Measurements from ENCODE around the gene WIF1.

Gene WIF1

DNA sequence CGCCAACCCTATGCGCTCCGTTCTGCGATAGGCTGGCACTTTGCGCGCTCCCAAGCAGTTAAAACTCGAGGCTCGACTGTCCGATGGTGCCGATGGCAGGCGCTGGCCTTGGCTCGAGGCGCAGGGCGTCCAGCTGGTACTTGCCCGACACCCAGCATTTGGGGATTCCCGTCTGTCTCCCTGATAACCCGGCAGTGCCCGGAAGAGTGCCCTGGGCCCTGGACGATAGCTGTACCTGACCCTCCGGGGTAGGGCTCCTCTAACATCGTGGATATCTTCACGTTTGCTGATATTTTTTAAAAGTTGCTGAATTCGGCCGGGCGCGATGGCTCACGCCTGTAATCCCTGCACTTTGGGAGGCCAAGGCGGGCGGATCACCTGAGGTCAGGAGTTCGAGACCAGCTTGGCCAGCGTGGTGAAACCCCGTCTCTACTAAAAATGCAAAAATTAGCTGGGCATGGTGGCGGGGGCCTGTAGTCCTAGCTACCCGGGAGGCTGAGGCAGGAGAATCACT lies 908 bp upstream of the WIF1 start:
- DNase-seq (ENCODE audit: low spot score): no peak

- no peak for DNase-seq (ENCODE audit: low spot score)
These were observed 2.0 kb downstream of the WIF1 start for GRCh38 chr12:65119063-65119462.

DNA sequence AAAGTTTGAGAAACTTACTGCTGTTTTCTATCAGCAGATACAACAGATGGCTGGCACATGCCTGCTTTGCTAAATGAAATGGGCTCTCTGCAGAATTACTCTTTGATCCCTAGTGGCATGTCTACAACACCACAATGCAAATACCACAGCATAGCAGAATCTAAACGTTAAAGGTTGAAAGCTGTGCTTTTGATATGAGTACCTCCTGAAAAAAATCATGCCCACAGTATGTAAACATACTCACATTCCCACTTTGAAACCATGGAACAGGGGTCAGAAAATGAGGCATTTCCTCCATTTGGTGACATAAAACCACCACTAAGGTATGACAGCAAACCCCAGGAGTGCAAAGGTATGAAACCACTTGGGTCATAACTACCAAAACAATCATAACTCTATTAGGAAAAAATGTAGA lies 7.5 kb downstream of the WIF1 start:
- no peak for DNase-seq (ENCODE audit: low spot score)

DNA sequence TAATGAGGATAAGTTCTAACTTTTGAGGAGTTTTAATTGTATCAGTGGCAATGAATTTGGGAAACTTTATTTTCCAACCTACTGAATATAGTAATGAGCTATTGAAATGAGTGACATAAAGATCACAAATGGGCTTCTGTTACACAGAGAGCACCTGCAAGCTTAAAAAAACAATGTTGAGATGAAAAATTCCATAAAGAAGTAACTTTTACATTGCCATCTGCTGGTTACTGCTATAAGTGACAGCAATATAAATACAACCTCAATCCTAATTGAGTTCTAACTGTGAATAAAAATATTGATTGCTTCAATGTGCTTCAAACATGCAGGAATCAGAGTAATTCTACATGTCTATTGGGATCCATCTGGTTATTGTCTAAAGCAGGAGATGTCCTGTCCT lies 14.2 kb downstream of the WIF1 start:
- DNase-seq (ENCODE audit: low spot score): no peak

DNA sequence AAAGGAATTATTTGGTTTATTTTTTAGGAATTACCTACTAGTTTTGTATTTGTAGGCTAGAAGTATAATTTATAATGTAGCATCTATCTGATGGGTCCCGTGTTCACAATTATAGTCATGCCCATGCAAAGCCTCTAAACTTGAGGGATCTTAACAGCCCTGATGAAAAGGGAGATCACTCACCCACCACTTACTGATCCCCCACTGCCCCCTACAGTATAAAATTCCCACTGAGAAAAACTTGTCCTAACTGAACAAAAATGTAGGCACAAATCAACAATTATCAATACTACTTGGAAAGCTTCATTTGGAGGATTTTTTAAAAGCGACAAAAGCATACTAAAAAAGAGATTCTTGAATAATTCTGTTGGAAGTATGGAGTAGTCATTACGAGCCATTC lies 21.0 kb downstream of the WIF1 start:
- no peak for DNase-seq (ENCODE audit: low spot score)

- no peak for DNase-seq (ENCODE audit: low spot score)
These were observed 21.9 kb downstream of the WIF1 start for GRCh38 chr12:65099182-65099581.

DNA sequence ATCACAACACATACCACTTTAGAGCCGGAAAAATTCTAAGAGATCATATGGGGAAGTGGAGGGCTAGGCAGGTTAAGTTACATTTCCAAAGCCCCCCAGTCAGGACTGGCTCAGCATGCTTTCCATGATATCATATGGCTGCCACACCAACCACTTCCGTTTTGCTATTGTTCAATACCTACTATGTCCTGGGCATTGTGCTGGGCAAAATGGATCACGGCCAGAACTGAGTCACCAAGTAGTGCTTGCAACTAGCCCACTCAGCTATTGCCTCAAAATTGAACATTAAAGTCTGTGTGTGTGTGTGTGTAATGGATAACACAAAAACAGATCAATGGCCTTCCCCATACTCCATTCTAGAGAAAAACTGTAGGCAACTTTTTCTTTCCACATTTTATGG lies 22.7 kb downstream of the WIF1 start:
- no peak for DNase-seq (ENCODE audit: low spot score)

- no peak for DNase-seq (ENCODE audit: low spot score)
These were observed 26.4 kb downstream of the WIF1 start for GRCh38 chr12:65094722-65095121.

GRCh38 chr12:65093606-65094005 lies 27.5 kb downstream of the WIF1 start:
- DNase-seq (ENCODE audit: low spot score): no peak

DNA sequence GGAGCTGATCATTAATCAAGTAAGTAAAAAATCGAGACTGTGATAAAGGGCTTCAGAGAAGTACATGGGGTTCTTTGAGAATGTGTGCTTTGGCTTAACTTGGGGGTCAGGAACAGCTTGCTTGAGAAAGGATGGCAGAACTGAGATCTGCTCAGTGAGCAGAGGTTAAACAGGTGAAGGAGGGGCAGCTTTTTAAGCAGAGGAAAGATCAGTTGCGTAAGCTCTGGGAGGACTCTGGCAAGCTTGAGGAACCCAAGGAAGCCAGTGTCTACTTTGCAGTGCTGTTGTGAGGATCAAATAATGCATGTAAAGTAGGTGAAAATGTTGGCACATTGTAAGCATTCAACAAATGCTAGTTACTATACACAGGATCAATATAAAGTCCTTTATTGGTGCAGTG lies 30.6 kb downstream of the WIF1 start:
- DNase-seq (ENCODE audit: low spot score): no peak

DNA sequence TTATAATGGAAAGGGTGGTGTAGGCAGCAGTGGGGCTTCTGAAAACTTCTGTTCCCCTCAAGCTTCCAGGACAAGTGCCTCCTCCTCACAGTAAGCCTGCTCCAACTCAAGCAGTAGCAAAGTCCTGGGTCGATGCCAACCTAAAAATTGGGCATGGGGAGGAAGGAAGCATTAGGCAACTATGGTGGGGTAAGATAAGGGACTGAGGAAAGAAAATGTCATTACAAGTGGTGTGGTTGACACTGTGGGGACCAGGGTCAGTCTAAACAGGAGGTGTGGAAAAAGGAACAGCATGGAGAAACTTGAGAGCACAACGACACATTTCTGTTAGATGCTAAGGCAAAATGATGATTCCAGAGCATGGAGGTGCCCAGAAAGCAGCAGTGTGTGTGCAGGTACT lies 34.9 kb downstream of the WIF1 start:
- no peak for DNase-seq (ENCODE audit: low spot score)

- DNase-seq (ENCODE audit: low spot score): no peak
These were observed 36.5 kb downstream of the WIF1 start for GRCh38 chr12:65084579-65084978.

- DNase-seq (ENCODE audit: low spot score): no peak
These were observed 37.5 kb downstream of the WIF1 start for GRCh38 chr12:65083581-65083980.

- DNase-seq (ENCODE audit: low spot score): no peak
These were observed 38.7 kb downstream of the WIF1 start for GRCh38 chr12:65082406-65082805.

DNA sequence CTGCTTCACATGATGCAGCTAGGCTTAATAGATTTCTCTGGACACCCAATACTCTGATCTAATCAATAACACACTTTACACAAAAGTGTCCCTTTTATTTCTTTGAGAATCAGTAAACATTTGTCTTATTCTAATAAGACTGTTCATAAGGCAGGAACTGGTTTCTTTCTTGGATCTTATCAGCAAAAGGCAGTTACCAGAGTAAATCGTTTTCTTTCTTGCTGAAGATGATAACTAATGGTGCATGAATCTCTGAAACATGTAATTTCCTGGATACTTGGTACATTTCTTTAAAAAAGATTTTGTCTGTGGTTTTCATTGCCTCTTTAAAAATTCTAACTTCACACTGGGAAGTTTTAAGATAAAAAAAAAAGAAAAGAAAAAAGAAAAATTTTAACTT lies 39.6 kb downstream of the WIF1 start:
- no peak for DNase-seq (ENCODE audit: low spot score)

DNA sequence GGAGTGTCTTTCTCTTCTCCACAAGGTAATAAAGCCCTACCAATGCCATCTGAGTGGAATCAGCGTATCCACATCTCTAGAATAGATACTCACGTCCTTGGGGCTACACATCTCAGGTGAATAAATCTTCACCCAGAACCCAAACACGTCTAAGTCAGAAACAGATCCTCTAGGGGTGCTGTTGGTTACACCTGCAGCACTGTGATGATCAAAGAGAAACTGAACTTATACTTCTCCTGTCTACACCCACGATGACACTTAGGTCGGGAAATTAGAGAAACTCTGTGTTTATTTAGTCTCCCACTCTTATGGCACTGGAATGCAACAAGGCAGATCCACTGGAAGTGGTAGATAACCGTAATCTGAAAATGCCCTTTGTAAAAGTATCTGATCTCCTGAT lies 46.2 kb downstream of the WIF1 start:
- DNase-seq (ENCODE audit: low spot score): no peak

GRCh38 chr12:65069336-65069735 lies 51.8 kb downstream of the WIF1 start:
- no peak for DNase-seq (ENCODE audit: low spot score)

DNA sequence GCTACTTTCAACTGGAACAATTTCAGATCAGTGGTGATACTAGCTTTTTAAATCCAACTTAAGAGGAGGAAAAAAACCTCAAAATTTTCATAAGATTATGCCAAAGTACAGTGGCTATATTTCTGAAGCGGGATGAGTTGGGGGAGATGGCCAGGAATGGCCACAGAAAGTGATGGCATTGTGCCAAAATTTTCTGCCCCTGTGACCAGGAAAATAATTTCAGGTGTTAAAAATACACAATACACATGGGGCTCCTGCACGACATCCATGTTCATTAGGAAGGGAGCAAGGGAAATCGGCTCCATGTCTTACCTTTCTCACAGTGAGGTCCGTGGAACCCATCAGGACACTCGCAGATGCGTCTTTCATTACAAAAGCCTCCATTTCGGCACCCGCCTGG lies 53.7 kb downstream of the WIF1 start:
- DNase-seq (ENCODE audit: low spot score): no peak

GRCh38 chr12:65055859-65056258 lies 65.2 kb downstream of the WIF1 start:
- DNase-seq (ENCODE audit: low spot score): no peak

DNA sequence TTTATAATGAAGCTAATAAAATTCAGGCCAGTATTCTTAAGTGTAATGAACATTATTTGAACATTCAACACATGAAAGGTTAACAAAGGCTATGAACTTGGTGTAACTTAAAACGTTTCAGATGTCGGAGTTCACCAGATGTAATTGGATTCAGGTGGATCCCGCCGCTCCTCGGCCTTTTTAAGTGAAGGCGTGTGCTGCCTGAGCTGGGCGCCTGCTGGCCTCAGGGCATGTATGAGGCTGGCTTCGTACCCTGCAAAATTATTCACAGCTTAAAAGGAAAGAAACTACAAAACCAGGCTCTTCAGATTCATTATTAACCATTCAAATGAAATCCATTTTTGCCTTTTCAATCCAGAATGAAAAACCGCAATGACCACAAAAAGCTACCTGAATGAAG lies 69.9 kb downstream of the WIF1 start:
- no peak for DNase-seq (ENCODE audit: low spot score)

GRCh38 chr12:65045269-65045668 lies 75.8 kb downstream of the WIF1 start:
- no peak for DNase-seq (ENCODE audit: low spot score)

- DNase-seq (ENCODE audit: low spot score): no peak
These were observed 81.8 kb downstream of the WIF1 start for GRCh38 chr12:65039301-65039700.

GRCh38 chr12:65025136-65025535 lies 96.0 kb downstream of the WIF1 start:
- DNase-seq (ENCODE audit: low spot score): no peak

DNA sequence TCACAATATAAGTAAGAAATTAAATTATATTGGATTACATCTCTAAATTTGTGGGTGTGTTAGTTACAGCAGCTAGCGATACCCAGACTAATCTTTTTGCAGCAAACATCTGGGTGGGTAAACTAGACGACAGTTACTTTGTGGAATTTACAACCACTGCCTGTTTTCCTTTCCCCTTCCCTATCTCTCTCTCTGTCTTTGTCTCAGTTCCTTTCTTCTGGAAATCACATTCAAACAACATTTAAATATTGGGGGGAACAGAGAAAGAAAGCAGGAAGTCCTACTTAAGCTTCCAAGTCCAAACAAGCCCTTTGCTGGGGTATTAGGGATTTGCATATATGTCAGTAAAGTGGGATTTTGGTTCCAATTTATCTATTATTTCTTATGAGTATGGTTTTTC lies 97.6 kb downstream of the WIF1 start:
- DNase-seq (ENCODE audit: low spot score): no peak

- DNase-seq (ENCODE audit: low spot score): no peak
These were observed 98.1 kb downstream of the WIF1 start for GRCh38 chr12:65022960-65023359.
